K562 (cell line): Measurements from ENCODE around the gene CHKB. TPM values are rescaled to one million over a fixed set of nuclear protein-coding genes. Genes with fewer than 3 reads are reported as not detected.

Experiments
- ADNP ChIP-seq: fragments of 200-800 bp; sonication (Bioruptor generic); IDR thresholded peaks from 2 replicates; pipeline ENCODE4 v1.6.1; 2016; ENCODE audit warnings: missing genetic modification characterization, missing compliant biosample characterization
- CAMTA2 ChIP-seq: fragments of 250-450 bp; sonication (Bioruptor Pico); conservative IDR thresholded peaks from 2 replicates; pipeline ENCODE4 v1.5.1; 2022
- CBFA2T2 ChIP-seq: fragments of 450-650 bp; conservative IDR thresholded peaks from 2 replicates; pipeline ENCODE4 v1.6.1; 2017; ENCODE audit warnings: mild to moderate bottlenecking
- CREBBP ChIP-seq: IDR thresholded peaks from one replicate; pipeline ENCODE4 v1.6.1; 2012; ENCODE audit warnings: low read depth, mild to moderate bottlenecking, control low read depth, inconsistent platforms, low read length
- HDAC2 ChIP-seq: fragments of 450-650 bp; IDR thresholded peaks from 2 replicates; pipeline ENCODE4 v1.6.1; 2016; ENCODE audit warnings: mild to moderate bottlenecking
- L3MBTL2 ChIP-seq: fragments of 450-650 bp; IDR thresholded peaks from 2 replicates; pipeline ENCODE4 v1.6.1; 2016; ENCODE audit warnings: mild to moderate bottlenecking, moderate library complexity
- MCM2 ChIP-seq: fragments of 450-650 bp; IDR thresholded peaks from 2 replicates; pipeline ENCODE4 v1.6.1; 2017; ENCODE audit warnings: low read depth, mild to moderate bottlenecking
- OTX1 ChIP-seq: fragments of 450-650 bp; formaldehyde crosslinking; IDR thresholded peaks from 2 replicates; pipeline ENCODE4 v1.4.0; 2022; ENCODE audit warnings: mild to moderate bottlenecking
- PHF20 ChIP-seq: fragments of 450-650 bp; IDR thresholded peaks from 2 replicates; pipeline ENCODE4 v1.6.1; 2018; ENCODE audit not compliant: partially characterized antibody
- RBM25 ChIP-seq: fragments of 200-400 bp; formaldehyde crosslinking; IDR thresholded peaks from 2 replicates; pipeline ENCODE4 v1.6.1; 2018; ENCODE audit warnings: low read length, low read depth, moderate library complexity; ENCODE audit not compliant: severe bottlenecking
- RHOXF2B ChIP-seq: fragments of 250-450 bp; sonication (Bioruptor Pico); conservative IDR thresholded peaks from 2 replicates; pipeline ENCODE4 v1.5.1; 2021
- RNF2 ChIP-seq: sonication (generic); IDR thresholded peaks from 2 replicates; pipeline ENCODE4 v1.6.1; 2016
- SAFB2 ChIP-seq: fragments of 200-400 bp; formaldehyde crosslinking; IDR thresholded peaks from 2 replicates; pipeline ENCODE4 v1.6.1; 2018; ENCODE audit warnings: borderline replicate concordance, low read length, low read depth, moderate library complexity; ENCODE audit not compliant: severe bottlenecking
- SMARCA5 ChIP-seq: fragments of 450-650 bp; IDR thresholded peaks from 2 replicates; pipeline ENCODE4 v1.6.1; 2016
- SMARCE1 ChIP-seq: fragments of 450-650 bp; IDR thresholded peaks from 2 replicates; pipeline ENCODE4 v1.7.1; 2016; ENCODE audit warnings: mild to moderate bottlenecking
- SREBF1 ChIP-seq: fragments of 150-350 bp; IDR thresholded peaks from 2 replicates; pipeline ENCODE4 v1.6.1; 2014; ENCODE audit warnings: antibody characterized with exemption, low read depth, low read length, borderline replicate concordance
- ZNF507 ChIP-seq: conservative IDR thresholded peaks from 2 replicates; pipeline ENCODE4 v1.6.1; 2017; ENCODE audit warnings: missing genetic modification characterization, missing compliant biosample characterization
- polyA plus RNA-seq, 8 experiments: library from polyadenylated mRNA; depleted of rRNA in 4 of 8; stranded (reverse) in 5 of 8; unstranded in 3 of 8; fragments of >200 nt; fragmentation: Nextera tagmentation in 2 of 8; fragmentation: Illumina TruSeq in 1 of 8; extraction: Ambion mirVana in 2 of 8; extraction: Trizol in 1 of 8; gene quantifications; 2 replicates each; pipeline versions ENCODE4 v1.2.1 to v1.2.3, GENCODE V29; 2011 to 2014; ENCODE audit warnings: inconsistent platforms in 1 of 8, missing spikeins in 1 of 8
- total RNA-seq, 7 experiments: library from RNA; depleted of rRNA in 6 of 7; stranded (reverse); fragments of >200 nt in 6 of 7; fragmentation: Illumina TruSeq in 2 of 7; extraction: Trizol in 2 of 7; gene quantifications; 2 replicates each; pipeline versions ENCODE4 v1.2.1 to v1.2.3, GENCODE V29; 2011 to 2021; ENCODE audit warnings: low replicate concordance in 1 of 7
- TF ChIP-seq, protein P1 (sequence below): fragments of 450-650 bp; formaldehyde crosslinking; IDR thresholded peaks from 2 replicates; pipeline ENCODE4 v1.4.0; 2020; ENCODE audit warnings: mild to moderate bottlenecking, moderate library complexity
- TF ChIP-seq, protein P2 (sequence below): fragments of 450-650 bp; formaldehyde crosslinking; IDR thresholded peaks from 2 replicates; pipeline ENCODE4 v1.4.0; 2022; ENCODE audit warnings: missing genetic modification characterization
- TF ChIP-seq, protein P3 (sequence below), 2 experiments: fragments of 150-350 bp in 1 of 2; IDR thresholded peaks; 2 replicates each; pipeline ENCODE4 v1.6.1; 2012 to 2016; ENCODE audit warnings: low read depth in 2 of 2, low read length in 2 of 2, mild to moderate bottlenecking in 1 of 2, moderate library complexity in 1 of 2
- TF ChIP-seq, protein P4 (sequence below): fragments of 450-650 bp; formaldehyde crosslinking; conservative IDR thresholded peaks from 2 replicates; pipeline ENCODE4 v1.4.0; 2022; ENCODE audit warnings: mild to moderate bottlenecking, missing genetic modification characterization
- TF ChIP-seq, protein P5 (sequence below): fragments of 250-450 bp; sonication (Bioruptor Pico); IDR thresholded peaks from 2 replicates; pipeline ENCODE4 v1.6.1; 2021; ENCODE audit warnings: mild to moderate bottlenecking

The CHKB gene
- total and polyA plus RNA-seq, 9 of the 15 experiments (the other 6 are each of a cell fraction or from before 2014, with no cell fraction given), result 2.7 to 31.0 (median 11.0) TPM

- no peak for TF ChIP-seq L3MBTL2
- no peak for TF ChIP-seq SAFB2
- no peak for TF ChIP-seq SREBF1
- TF ChIP-seq, protein P1, sequence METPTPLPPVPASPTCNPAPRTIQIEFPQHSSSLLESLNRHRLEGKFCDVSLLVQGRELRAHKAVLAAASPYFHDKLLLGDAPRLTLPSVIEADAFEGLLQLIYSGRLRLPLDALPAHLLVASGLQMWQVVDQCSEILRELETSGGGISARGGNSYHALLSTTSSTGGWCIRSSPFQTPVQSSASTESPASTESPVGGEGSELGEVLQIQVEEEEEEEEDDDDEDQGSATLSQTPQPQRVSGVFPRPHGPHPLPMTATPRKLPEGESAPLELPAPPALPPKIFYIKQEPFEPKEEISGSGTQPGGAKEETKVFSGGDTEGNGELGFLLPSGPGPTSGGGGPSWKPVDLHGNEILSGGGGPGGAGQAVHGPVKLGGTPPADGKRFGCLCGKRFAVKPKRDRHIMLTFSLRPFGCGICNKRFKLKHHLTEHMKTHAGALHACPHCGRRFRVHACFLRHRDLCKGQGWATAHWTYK (CRISPR knock-in tag), result no peak
- TF ChIP-seq, protein P2, sequence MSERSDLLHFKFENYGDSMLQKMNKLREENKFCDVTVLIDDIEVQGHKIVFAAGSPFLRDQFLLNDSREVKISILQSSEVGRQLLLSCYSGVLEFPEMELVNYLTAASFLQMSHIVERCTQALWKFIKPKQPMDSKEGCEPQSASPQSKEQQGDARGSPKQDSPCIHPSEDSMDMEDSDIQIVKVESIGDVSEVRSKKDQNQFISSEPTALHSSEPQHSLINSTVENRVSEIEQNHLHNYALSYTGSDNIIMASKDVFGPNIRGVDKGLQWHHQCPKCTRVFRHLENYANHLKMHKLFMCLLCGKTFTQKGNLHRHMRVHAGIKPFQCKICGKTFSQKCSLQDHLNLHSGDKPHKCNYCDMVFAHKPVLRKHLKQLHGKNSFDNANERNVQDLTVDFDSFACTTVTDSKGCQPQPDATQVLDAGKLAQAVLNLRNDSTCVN (CRISPR knock-in tag), result peak; percentile 74; the same call in 1 of the 2 replicates
- no peak for TF ChIP-seq CAMTA2 (CRISPR knock-in tag)
- TF ChIP-seq RNF2, result no peak
- TF ChIP-seq MCM2, result no peak
- TF ChIP-seq, protein P3, sequence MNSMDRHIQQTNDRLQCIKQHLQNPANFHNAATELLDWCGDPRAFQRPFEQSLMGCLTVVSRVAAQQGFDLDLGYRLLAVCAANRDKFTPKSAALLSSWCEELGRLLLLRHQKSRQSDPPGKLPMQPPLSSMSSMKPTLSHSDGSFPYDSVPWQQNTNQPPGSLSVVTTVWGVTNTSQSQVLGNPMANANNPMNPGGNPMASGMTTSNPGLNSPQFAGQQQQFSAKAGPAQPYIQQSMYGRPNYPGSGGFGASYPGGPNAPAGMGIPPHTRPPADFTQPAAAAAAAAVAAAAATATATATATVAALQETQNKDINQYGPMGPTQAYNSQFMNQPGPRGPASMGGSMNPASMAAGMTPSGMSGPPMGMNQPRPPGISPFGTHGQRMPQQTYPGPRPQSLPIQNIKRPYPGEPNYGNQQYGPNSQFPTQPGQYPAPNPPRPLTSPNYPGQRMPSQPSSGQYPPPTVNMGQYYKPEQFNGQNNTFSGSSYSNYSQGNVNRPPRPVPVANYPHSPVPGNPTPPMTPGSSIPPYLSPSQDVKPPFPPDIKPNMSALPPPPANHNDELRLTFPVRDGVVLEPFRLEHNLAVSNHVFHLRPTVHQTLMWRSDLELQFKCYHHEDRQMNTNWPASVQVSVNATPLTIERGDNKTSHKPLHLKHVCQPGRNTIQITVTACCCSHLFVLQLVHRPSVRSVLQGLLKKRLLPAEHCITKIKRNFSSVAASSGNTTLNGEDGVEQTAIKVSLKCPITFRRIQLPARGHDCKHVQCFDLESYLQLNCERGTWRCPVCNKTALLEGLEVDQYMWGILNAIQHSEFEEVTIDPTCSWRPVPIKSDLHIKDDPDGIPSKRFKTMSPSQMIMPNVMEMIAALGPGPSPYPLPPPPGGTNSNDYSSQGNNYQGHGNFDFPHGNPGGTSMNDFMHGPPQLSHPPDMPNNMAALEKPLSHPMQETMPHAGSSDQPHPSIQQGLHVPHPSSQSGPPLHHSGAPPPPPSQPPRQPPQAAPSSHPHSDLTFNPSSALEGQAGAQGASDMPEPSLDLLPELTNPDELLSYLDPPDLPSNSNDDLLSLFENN (IDR thresholded peaks at IDR 0.05; ENCODE audit: low read depth in 2 of 2, low read length in 2 of 2), result no peak
- no peak for TF ChIP-seq ZNF507 (tag)
- no peak for TF ChIP-seq CREBBP
- TF ChIP-seq PHF20, result peak; percentile 30
- TF ChIP-seq SMARCE1, result peak; percentile 25; the same call in 1 of the 2 replicates
- no peak for TF ChIP-seq ADNP (tag)
- TF ChIP-seq SMARCA5, result 0 out of 2 replicates have a peak, but pooled peaks have one; percentile 54
- no peak for TF ChIP-seq RBM25
- TF ChIP-seq RHOXF2B (CRISPR knock-in tag), result no peak
- peak; percentile 68; the same call in 1 of the 2 replicates for TF ChIP-seq OTX1
- TF ChIP-seq, protein P4, sequence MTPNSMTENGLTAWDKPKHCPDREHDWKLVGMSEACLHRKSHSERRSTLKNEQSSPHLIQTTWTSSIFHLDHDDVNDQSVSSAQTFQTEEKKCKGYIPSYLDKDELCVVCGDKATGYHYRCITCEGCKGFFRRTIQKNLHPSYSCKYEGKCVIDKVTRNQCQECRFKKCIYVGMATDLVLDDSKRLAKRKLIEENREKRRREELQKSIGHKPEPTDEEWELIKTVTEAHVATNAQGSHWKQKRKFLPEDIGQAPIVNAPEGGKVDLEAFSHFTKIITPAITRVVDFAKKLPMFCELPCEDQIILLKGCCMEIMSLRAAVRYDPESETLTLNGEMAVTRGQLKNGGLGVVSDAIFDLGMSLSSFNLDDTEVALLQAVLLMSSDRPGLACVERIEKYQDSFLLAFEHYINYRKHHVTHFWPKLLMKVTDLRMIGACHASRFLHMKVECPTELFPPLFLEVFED, result no peak
- TF ChIP-seq HDAC2, result no peak
- TF ChIP-seq CBFA2T2, result no peak
- TF ChIP-seq, protein P5, sequence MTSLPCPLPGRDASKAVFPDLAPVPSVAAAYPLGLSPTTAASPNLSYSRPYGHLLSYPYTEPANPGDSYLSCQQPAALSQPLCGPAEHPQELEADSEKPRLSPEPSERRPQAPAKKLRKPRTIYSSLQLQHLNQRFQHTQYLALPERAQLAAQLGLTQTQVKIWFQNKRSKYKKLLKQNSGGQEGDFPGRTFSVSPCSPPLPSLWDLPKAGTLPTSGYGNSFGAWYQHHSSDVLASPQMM, result no peak
Measured at GRCh38 chr22:50628543-50629134, 46.0 kb upstream of the CHKB start (continued).
